Heart left ventricle (tissue), 16 donors: ENCODE data around the gene MAPKAP1. TPM values are rescaled to one million over a fixed set of nuclear protein-coding genes. Genes with fewer than 3 reads are reported as not detected.

Source experiments
- ATAC-seq, 4 donors: fragments of 200-7000 bp; cut with Tn5 transposase; one replicate each; pipeline ENCODE4 v1.9.1; 2020 to 2022; ENCODE audit warnings: moderate library complexity in 4 of 4, mild to moderate bottlenecking in 3 of 4, moderate number of reproducible peaks in 1 of 4
- DNase-seq, 5 donors: peaks; one replicate each; pipeline ENCODE4 v3.0.0-alpha.2; 2020
- H3K27ac ChIP-seq, 12 donors: fragments of 200-600 bp; sonication (generic) in 4 of 12; one replicate each; pipeline versions ENCODE4 v1.5.0 to v1.8.0; 2016 to 2022; ENCODE audit warnings: mild to moderate bottlenecking in 2 of 12
- H3K27me3 ChIP-seq, 9 donors: fragments of 200-600 bp; sonication (generic) in 2 of 9; one replicate each; pipeline versions ENCODE4 v1.5.1 to v1.8.0; 2016 to 2022; ENCODE audit warnings: mild to moderate bottlenecking in 3 of 9
- H3K36me3 ChIP-seq, 9 donors: fragments of 200-600 bp; sonication (generic) in 2 of 9; one replicate each; pipeline versions ENCODE4 v1.5.0 to v1.8.0; 2018 to 2022; ENCODE audit warnings: mild to moderate bottlenecking in 2 of 9
- H3K4me1 ChIP-seq, 12 donors: fragments of 200-600 bp; sonication (generic) in 4 of 12; one replicate each; pipeline versions ENCODE4 v1.5.0 to v1.8.0; 2016 to 2022; ENCODE audit warnings: mild to moderate bottlenecking in 3 of 12
- H3K4me3 ChIP-seq, 12 donors: fragments of 200-600 bp; sonication (generic) in 4 of 12; one replicate each; pipeline versions ENCODE4 v1.5.0 to v1.8.0; 2017 to 2022; ENCODE audit warnings: mild to moderate bottlenecking in 9 of 12, moderate library complexity in 4 of 12
- H3K9me3 ChIP-seq, 12 donors: fragments of 200-600 bp; sonication (generic) in 4 of 12; one replicate each; pipeline versions ENCODE4 v1.5.0 to v1.8.0; 2016 to 2022; ENCODE audit warnings: mild to moderate bottlenecking in 1 of 12
- CTCF ChIP-seq, 12 donors: fragments of 200-600 bp; sonication (generic) in 4 of 12; IDR thresholded peaks; one replicate each; pipeline versions ENCODE4 v1.5.0 to v1.8.0; 2018 to 2022; ENCODE audit warnings: antibody characterized with exemption in 12 of 12, mild to moderate bottlenecking in 5 of 12
- POLR2A ChIP-seq, 2 donors: fragments of 450-650 bp; IDR thresholded peaks; one replicate each; pipeline ENCODE4 v1.6.1; 2017; ENCODE audit warnings: antibody characterized with exemption in 2 of 2, mild to moderate bottlenecking in 2 of 2, moderate library complexity in 2 of 2
- WGBS, 4 donors: extraction: QIAGEN DNeasy Blood & Tissue Kit in 2 of 4; methylation state at CpG; one replicate each; pipeline versions ENCODE4 v1.1.5 to v1.1.7; 2013 to 2018; 5-methylcytosine and 5-hydroxymethylcytosine counted together
- intact Hi-C, 10 donors: fragments of 100-400 bp; cut with DNase I; formaldehyde crosslinking; loops; one replicate each; pipeline versions ENCODE4 v1.11.1 to v1.14.2; 2022
- polyA plus RNA-seq, 2 donors: library from polyadenylated mRNA; stranded (reverse); fragments of 200-250 nt; gene quantifications; one replicate each; pipeline ENCODE4 v1.2.3, GENCODE V29; 2013
- total RNA-seq, 9 donors: library from RNA; depleted of rRNA in 2 of 9; stranded (reverse); fragments of >200 nt in 2 of 9; fragmentation: NEBNext Ultra II Directional in 3 of 9; extraction: Animal tissue kit (Norgen Biotek cat#: 25700) in 3 of 9; gene quantifications; one replicate each; pipeline versions ENCODE4 v1.1.0 to v1.2.4, GENCODE V29; 2016 to 2023
- donor health status: ischemic (EF 13 %, LVEDD 7.1; RV severe dilation, severe dysfunction).
- donor health status: healthy with polysubstance abuse.
- donor health status: DM: no; HTN: yes; CAD: no.
- donor health status: DM: no; HTN: no; CAD: no.
- donor health status: ischemic (EF 25% LVEDD 6.9; RV normal size, moderate dysfunction).
- donor health status: ischemic (EF 25% LVEDD 5.7; RV mildly dilated, moderate dysfunction).
- donor health status: healthy.
- donor health status: DM: yes; HTN: yes; CAD: no.
- donor health status: ischemic (EF 35%, LVEDD 5.7; RV mildly dilated, moderate dysfunction).
- donor health status: nonischemic (EF 11% LVEDD 7.7; RV severe dilation, severe dysfunction).
- donor health status: DM: yes; HTN: yes; CAD: no.
- donor health status: PGD.
- donor health status: ischemic (EF 29% LVEDD 5.4; RV normal size, mild dysfunction).
- donor health status: nonischemic (EF 23%, LVEDD 6.1; RV moderate dilation, normal function).

MAPKAP1 gene
- total and polyA plus RNA-seq, 11 donors, result 76.2 to 145 (median 124) TPM

GRCh38 chr9:125681657-125682056 is 25.4 kb downstream of the MAPKAP1 start:
- Histone ChIP-seq H3K9me3 (no peaks in the 10 kb centered on the region), H3K36me3 (peaks cover 0 to 12% (median 0%) of the 10 kb centered on the region in 9 donors), H3K27me3 (no peaks in the 10 kb centered on the region), H3K4me3 (no peak overlapping the region), H3K4me1 (peaks cover 0 to 11% (median 0%) of the 10 kb centered on the region in 12 donors), H3K27ac (no peak overlapping the region)
- TF ChIP-seq CTCF (IDR thresholded peaks at IDR 0.05) (no peak), POLR2A (IDR thresholded peaks at IDR 0.05) (no peak)
- WGBS, 4 donors, result 90 to 98% (median 97%) methylated on average over 5 of the region's 5 CpGs
- ATAC-seq (no peak), DNase-seq (no peak)
- intact Hi-C loops, result no loop called here

GRCh38 chr9:125681086-125681622 is 25.9 kb downstream of the MAPKAP1 start:
- Histone ChIP-seq H3K27me3 (no peaks in the 10 kb centered on the region), H3K36me3 (peaks cover 0 to 12% (median 0%) of the 10 kb centered on the region in 9 donors), H3K4me1 (peaks cover 0 to 13% (median 0%) of the 10 kb centered on the region in 12 donors), H3K27ac (no peak overlapping the region), H3K4me3 (no peak overlapping the region), H3K9me3 (no peaks in the 10 kb centered on the region)
- TF ChIP-seq CTCF (IDR thresholded peaks at IDR 0.05) (no peak), POLR2A (IDR thresholded peaks at IDR 0.05) (no peak)
- ATAC-seq, result no peak
- WGBS, 4 donors, result 86 to 95% (median 93%) methylated on average over 3 of the region's 3 CpGs
- intact Hi-C loops, result no loop called here
- no peak for DNase-seq

DNA sequence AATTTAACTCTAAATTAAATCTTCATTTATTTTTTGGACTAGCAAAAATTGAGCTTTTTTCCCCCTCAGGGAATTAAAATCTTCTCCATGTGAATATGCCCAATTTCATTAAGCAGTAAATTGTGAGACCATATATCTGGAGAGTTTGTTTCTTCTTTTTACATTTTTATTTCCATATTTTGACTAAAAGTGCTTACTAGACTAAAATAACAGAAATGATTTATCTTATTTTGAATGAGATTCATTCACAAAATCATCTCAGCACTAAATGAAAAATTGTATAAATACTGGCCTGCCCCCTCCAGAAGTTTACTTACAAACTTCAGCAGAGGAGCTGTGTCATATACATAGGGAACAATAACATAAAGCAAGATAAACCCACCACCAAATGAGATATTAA is 26.6 kb downstream of the MAPKAP1 start:
- DNase-seq, result no peak
- Histone ChIP-seq H3K9me3 (no peaks in the 10 kb centered on the region), H3K4me3 (no peak overlapping the region), H3K36me3 (peaks cover 0 to 11% (median 0%) of the 10 kb centered on the region in 9 donors), H3K27ac (no peak overlapping the region), H3K4me1 (peaks cover 0 to 20% (median 7%) of the 10 kb centered on the region in 12 donors), H3K27me3 (no peaks in the 10 kb centered on the region)
- TF ChIP-seq CTCF (IDR thresholded peaks at IDR 0.05), result no peak
- no peak for TF ChIP-seq POLR2A (IDR thresholded peaks at IDR 0.05)
- ATAC-seq, result no peak
- intact Hi-C loops, result no loop called here

DNA sequence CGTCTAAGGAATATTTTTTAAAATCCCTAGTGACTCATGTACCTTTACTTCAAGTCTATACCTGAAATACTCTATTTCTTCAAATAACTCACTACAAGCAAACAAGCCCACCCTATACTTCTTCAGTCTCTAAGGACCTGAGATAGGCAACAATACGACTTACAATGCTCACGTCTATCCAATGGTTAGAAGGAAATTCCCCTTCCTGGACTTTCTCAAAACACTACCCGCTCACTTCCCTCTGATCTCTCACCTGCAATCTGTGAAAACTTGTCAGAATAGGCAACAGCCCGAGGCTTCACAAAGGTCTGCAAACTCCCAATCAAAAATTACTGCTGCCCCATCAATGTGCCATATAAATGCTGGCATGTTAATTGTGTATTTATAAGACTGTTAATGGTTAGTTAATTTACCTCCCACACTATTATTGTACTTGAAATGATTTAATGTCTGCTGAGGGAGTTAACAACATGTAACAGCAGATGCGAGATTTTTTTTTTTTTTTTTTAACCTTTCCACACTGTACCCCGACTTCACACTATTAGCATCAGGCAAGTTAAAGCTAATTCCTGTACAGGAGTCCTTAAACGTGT is 27.3 kb downstream of the MAPKAP1 start:
- H3K4me3 ChIP-seq, result no peak overlapping the region
- DNase-seq, result no peak
- peaks cover 0 to 26% (median 12%) of the 10 kb centered on the region in 12 donors for H3K4me1 ChIP-seq
- 73 to 78% (median 77%) methylated on average over 8 of the region's 8 CpGs for WGBS, 4 donors
- no peak overlapping the region for H3K27ac ChIP-seq
- H3K36me3 ChIP-seq, result peaks cover 0 to 4% (median 0%) of the 10 kb centered on the region in 9 donors
- TF ChIP-seq POLR2A (IDR thresholded peaks at IDR 0.05), result no peak
- TF ChIP-seq CTCF (IDR thresholded peaks at IDR 0.05), result no peak
- no peaks in the 10 kb centered on the region for H3K27me3 ChIP-seq
- intact Hi-C loops, result no loop called here
- no peak for ATAC-seq
- no peaks in the 10 kb centered on the region for H3K9me3 ChIP-seq
